Activated CD8-positive, alpha-beta memory T cell treated with anti-CD3 and anti-CD28 coated beads for 1 hour (primary cell): ENCODE results near the gene KRT73.
"Not testable (repeated sequence)": the region's sequence is repeated elsewhere in the genome, so short reads cannot be mapped to it uniquely, and the experiment has no call there.

Experiments used
- DNase-seq, 2 donors: peaks; one replicate each; pipeline ENCODE4 v3.0.0-alpha.2; 2020; ENCODE audit warnings: low read depth in 1 of 2; ENCODE audit errors: extremely low read depth in 1 of 2

The KRT73 gene

DNA sequence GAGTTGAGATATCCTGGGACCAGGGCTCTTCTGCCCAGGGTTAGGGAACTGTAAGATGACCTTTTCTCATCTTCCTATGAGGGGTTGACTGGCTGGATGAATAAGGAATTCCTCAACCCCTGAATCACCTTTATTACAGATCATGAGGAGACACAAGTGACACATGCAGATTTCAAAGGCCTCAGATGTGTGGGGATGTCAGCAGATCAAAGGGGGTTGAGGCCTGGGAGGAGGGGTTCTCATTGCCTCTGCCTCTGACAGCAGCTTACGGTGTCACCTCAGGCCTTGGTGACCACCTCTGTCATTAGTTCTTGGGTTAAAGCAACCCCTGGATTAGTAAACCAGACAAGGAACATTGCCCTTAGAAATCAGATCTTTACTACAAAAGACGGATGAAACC is 15.0 kb downstream of the KRT73 start:
- DNase-seq = peak in 1 of 2 donors; percentile 31

DNA sequence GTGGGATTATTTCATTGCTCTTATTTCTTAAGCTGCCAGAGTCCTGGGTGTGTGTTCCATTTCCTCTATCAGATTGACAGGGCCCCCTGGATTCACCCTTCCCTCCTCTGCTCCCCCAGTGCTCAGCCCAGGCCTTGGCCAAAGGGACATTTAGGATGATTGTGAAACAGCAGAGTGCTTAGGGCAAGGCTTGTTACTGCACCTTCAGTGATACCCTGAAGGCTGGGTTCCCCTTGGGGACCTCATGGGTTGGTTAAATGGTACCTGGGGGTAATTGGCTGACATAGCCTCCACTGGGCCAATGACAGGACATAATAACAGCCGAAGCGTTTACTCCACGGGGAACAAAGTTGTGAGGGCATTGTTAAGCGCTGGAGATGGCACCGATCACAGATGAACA is 15.8 kb downstream of the KRT73 start:
- no peak for DNase-seq

DNA sequence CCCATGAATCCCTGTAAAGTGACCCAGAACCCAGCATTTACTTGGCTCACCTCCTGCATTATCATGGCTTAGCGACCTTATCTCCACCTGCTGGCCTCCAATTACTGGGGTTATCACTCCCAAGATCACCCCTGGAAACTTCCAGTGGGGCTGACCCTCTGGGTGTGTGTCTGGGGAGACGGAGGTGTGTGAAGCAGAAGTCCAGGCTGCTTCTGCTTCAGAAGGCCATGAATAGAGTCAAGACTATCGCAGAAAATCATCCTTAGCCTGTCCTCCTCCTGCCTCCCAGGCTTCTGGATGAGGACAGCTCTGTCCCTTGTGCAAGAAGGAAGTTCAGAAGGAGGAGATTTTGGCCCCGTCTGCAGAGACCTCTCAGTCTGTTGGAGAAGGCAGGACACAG is 16.7 kb downstream of the KRT73 start:
- no peak for DNase-seq

DNA sequence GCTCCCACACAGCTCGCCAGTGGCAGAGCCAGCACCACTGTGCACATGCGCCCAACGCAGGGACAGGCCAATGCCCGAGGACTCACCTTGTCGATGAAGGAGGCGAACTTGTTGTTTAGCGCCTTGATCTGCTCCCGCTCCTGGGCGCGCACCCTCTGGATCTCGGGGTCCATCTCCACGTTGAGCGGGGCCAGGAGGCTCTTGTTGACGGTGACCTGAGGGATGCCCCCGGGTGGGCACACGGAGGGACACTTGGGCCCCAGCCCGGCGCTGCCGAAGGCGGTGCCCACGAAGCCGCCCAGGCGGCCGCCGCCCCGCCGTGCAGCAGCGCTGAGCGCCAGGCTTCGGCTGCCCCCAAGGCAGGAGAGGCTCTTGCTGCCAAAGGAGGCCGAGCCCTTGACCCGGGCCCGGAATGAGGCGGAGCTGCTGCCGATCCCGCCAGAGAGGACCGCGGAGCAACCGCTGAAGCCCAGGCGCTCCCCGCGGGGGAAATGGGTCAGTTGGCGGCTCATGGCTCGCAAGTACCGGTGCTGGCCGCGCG is 17.3 kb downstream of the KRT73 start, which contains the start of gene KRT72:
TSS of gene KRT72 (minus strand) at position 523 of the 541 bp plus-strand sequence. CDS start at position 512, 11 bp downstream.
- DNase-seq = no peak

DNA sequence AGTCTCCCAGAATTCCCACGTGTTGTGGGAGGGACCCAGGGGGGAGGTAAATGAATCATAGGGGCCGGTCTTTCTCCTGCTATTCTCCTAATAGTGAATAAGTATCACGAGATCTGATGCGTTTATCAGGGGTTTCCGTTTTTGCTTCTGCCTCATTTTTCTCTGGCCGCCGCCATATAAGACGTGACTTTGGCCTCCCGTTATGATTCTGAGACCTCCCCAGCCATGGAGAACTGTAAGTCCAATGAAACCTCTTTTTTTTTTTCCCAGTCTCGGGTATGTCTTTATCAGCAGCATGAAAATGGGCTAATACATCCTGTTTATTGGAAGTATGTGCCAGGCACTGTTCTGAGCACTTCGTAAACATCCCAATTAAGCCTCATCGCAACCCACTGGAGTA is 17.9 kb downstream of the KRT73 start:
- no peak for DNase-seq

DNA sequence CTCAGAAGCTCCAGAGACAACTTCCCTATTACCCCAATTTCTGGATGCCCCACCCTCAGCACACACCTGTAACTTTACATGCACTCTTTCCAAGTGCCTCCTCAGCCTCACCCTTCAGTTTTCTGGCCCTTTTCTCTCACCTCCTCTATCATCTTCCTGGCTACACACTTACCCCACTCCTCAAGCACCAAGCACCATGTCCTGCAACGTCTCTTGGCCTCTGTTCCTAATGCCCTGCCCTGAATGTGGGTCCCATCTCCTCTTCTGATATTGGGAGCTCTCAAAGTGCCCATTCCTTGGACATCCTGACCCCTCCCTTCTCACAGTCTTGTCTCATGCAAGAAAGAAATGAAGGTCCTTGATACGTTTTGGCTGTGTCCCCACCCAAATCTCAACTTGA is 18.3 kb downstream of the KRT73 start:
- no peak for DNase-seq

DNA sequence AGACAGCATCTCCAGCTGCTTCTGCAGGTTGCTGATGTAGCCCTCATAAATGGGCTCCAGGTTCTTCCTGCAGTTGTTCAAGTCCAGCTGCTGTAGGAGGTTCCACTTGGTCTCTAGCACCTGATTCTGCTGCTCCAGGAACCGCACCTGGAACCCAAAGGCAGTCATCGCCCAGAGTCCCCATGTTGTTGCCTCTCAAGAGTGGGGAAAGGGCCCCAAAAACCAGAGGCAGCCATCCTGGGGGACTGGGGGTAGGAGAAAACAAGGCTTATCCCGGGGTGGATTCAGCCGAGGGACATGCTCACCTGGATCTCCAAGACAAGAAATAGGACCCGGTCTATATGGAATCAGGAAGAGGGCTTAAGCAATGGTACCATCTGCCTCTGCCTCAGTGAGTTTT is 19.4 kb downstream of the KRT73 start:
- no peak for DNase-seq

DNA sequence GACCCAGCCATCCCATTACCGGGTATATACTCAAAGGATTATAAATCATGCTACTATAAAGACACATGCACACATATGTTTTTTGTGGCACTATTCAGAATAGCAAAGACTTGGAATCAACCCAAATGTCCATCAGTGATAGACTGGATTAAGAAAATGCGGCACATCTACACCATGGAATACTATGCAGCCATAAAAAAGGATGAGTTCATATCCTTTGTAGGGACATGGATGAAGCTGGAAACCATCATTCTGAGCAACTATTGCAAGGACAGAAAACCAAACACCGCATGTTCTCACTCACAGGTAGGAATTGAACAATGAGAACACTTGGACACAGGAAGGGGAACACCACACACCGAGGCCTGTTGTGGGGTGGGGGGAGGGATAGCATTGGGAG is 24.1 kb downstream of the KRT73 start:
- DNase-seq = not testable (repeated sequence)

DNA sequence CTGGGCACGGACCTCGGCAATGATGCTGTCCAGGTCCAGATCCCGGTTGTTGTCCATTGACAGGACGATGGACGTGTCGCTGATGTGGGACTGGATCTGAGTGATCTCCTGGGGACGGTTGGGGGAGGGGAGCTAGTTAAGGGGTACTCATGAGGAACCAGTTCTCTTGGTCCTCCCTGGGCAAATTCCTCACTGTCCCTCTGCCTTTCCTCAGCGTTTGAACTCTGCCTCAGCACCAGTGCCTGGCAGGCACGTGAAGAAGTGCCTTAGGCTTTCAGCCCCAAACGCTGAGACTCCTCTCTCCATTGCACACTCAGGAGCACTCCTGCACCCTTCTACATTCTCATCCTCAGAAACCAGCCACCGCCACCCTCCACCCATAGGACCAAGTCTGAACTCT is 26.8 kb downstream of the KRT73 start:
- no peak for DNase-seq

DNA sequence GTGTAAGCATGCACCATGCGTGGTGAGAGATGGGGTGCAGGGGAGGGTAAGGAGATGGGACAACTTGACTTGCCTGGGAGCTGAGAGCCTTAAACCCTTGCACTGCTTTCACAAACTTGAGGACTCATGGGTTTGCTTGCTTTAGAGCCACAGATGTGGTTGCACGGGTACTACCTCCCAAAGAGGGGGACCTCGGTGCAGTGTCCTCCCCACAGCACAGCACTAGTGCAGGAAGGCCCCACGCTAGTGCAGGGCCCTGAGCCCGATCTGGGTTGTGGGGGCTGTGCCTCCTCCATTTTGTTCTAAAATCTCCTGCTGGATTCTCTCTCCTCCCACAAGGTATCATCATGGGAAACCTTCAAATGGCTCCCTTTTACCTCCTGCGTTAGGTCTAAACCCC is 28.3 kb downstream of the KRT73 start:
- DNase-seq = no peak

DNA sequence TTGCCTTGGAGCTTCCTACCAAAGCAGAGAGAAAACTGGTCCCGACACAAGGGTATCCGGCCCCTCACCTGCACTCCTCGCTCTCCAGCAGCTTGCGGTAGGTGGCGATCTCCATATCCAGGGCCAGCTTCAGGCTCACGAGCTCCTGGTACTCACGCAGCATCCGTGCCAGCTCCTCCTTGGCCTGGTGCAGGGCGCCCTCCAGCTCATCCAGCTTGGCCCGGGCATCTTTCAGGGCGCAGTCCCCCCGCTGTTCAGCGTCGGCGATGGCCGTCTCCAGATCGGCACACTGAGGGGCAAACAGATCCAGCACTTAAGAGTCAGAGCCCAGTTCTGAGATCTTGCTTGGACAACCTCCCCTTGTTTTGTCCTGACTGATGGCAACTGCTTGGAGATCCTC is 30.8 kb downstream of the KRT73 start:
- DNase-seq = no peak

DNA sequence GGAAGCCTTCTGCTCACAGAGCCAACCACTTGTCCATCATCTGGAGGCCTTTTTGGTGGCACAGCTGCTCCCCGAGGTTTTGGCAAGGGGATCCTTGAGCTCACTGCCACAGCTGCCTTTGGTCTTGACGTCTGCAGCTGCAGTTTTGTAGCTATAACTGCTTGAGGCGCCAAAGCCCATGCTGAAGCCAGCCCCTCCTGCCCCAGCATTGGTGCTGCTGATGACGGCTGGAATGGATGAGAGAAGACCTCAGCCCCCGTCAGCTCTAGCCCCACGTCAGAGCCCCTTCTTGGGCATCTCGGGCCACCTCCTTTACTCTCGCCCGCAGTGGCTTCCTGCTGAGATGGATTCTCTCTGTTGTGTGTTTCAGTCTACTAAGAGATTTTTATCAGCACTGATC is 32.4 kb downstream of the KRT73 start:
- DNase-seq = peak; percentile 43 to 81

DNA sequence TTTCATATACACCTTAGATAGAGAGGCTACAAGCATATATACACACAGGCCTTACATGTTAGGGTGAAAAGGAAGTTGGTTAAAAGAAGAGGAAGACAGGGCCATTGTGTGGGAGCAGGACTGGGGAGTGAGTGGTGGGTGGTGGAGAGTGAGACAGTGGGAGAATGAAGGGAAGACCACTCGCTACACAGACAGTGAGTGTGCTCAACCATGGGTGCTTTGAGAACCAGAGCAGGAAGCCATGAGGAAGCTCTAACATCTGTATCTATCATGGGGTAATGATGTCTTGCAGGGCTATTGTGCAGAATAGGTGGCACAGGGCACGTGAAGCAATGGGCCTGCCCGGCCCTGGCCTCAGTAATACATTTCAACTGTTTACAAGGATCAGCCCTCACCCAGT is 33.3 kb downstream of the KRT73 start:
- DNase-seq = no peak

DNA sequence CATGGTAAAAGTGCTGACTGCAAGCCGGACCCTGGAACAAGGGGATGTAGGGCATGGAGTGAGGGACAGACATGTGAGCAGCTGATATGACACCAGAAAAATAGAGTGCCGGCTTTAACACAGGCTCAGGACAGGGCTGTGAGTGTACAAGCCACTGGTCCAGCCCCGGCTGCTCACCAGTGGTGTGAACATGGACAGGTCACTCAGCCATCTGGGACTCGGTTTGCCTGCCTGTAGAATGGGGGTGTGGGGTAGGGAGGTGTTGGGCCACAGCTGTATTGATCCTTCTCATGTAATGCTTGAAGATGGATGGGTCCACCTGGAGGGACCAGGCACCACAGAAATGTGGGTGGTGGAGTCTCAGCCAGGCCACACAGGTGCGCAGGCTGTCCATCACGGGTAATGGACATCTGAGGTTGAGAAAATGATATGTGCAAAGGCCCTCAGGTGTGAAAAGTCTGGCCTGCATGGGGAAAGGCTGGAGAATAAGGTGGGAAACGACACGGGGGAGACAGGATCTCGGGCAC is 34.1 kb downstream of the KRT73 start:
- DNase-seq = no peak

DNA sequence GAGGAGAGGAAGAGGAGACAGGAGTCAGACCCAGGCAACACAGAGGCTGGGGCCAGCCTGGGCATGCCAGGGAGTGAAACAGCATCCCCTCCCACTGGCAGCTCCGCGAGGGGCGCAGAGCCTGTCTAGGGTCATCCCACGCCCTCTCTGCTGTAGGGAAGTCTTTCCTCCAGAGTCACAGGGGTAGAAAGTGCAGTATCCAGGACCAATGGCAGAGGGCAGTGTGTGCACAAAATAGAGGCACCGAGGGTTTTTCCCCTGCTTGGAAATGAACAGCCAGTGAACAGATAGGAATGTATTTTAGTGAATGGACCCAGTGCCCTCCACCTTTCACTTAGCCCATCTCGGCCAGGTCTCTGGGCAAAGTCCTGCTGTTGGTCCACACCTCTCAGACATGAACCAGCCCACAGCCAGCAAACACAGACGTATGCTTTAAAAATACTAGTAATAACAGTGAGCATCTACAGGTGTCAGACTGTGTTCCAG is 35.3 kb downstream of the KRT73 start:
- peak; percentile 22 to 43 for DNase-seq

DNA sequence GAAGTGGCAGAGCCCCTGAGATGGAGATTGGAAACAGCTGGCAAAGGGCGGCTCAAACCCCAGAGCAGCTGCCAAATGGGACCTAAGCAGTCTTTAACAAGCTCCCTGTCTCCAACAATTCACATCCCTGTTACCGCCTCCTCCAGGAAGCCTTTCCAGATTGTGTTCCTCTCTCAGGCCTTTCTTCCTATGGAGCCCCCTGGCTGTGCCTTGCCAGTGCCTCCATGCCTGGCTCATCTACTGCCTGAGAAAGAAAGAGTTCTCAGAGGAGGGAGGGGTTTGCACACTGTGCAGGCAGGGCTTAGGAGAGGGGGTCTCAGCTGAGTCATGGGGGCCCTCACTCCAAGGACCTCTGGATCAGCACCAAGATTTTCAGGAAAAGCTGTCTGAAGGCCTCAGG is 35.9 kb downstream of the KRT73 start:
- DNase-seq = no peak

DNA sequence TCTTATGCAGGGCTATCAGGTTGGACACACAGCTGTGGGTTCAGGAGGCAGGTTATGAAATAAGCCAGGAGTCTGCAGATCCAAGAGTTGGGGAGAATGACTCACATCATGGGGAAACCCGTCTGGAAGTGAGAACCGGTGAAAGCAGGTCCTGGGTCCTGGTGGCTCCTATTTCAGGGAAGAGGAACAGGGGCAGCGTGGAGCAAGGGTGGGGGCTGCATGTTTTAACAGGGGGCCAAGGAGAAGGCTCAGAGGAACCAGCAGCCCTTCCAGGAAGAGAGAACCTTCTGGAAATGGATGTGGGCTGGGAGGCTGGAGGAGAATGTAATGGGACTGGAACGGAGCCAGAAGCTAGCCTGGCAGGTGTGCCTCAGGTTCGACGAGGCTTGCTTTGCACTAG is 36.9 kb downstream of the KRT73 start:
- no peak for DNase-seq

DNA sequence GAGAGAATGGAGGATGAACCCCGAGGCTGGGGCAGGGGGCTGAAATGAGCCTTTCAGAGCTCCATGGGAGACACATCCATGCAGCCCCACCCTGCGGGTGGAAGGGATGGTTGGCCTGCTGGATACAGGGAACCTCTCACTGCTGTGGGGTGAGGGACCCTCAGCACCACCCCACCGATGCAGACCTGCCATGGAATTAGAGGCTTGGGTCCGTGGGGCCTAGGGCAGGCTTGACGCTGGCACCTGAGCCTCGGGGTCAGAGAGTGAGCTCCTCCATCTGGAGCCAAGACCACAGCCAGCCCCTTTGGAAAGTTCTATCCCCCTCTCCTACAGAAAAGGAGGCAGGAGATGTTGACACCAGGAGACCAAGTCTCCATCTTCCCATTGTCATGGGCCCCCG is 37.3 kb downstream of the KRT73 start:
- no peak for DNase-seq

DNA sequence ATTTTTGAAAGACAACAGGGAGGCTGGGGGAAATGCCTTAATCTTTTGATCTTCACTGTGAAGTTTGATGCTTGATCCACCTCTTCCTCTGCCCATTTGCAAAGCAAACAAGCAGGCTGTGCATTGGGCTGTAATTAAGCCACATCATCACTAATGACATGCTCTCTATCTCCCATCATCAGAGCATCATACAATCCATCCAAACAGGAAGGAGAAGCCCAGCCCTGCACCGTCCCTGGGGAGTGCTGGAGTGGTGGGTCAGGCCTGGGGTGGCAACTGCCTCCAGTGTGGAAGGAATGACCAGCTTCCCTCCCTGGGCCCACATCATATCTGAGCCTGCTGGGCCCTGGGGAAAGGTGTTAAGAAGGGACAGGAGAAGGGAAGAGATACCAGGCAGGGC is 37.9 kb downstream of the KRT73 start:
- DNase-seq = no peak

DNA sequence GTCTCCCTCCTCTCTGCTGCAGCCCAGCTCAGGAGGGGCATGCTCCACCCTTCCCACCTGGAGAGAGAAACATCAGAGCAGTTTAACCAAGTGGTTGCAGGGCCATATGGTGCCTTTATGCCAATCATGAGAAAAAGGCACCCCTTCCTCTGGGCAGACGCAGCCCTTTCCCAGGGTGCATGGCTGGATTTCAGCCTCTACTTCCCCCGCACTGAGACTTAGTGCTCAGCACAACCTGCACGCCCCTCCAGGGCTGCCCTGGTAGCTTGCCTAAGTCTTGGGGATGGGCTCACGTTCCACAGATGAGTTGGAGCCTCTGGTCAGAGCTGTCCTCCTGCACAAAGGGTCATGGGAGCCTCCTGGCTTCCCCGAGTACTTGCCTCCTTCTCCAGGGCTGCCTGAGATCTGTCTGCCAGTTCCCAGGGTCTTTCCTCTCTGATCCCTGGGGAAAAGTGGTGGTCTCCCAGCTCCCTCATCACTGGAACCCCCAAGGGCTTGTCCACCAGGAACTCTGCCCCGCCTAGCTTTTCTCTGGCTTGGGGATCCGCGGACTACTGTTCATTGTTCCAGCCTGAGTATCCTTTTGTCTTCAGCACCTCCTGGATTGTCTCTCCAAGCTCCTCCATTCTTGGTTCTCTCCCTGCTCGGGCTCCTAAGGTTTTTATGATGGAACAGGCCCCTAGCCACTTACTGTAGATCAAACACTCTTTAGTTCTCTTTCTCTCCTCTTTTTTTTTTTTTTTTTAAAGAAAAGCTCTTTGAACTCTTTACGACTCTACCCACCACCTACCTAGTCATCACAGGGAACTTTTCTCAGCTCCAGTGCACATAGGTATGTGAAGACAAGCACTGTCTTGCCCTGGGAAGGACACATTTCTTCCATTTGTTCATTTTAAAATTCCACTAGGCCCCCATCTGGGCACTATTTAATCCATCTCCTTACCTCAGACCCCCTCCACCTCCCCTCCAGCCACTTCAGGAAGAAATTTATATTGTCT is 38.6 kb downstream of the KRT73 start:
- no peak for DNase-seq

DNA sequence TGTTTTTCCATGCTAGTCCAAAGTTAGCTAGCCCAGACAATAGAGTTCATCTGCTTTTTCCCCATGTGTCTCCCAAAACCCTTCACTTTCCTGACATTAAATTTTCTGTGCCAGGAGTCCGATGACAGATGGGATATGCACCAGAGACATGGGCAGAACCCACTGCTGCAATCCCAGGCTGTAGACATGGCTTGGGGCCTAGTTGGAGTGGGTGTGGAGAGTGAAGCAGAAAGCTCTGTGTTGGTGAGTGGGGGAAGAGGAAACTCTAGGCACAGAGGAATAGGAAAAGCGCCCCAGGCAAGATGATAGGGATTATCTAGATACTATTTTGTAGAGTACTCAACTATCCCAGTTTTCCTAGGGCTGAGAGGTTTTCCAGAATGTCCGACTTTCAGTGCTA is 39.9 kb downstream of the KRT73 start:
- DNase-seq = no peak

DNA sequence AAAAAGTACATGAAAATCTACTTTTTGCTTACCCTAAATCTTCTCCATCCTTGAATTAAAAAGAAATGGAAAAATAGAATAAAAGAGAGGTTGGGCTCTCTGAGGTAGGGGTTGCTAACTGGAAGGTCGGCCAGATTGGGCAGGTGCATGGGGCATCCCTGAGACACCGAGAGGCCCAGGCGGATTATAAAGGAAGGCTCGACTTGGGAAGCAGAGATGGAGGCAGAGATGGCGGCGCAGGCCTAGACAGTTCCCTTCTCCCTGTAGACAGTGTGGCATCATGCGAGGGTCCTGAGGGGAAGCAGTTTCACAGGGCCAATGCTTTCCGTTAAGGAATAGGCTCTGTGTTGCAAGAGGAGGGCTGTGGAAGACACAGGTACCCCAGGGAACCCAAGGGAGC is 41.0 kb downstream of the KRT73 start:
- no peak for DNase-seq
